Endothelial cell of umbilical vein (primary cell): ENCODE measurements around the gene ATP1B4. TPM values are rescaled to one million over a fixed set of nuclear protein-coding genes. Genes with fewer than 3 reads are reported as not detected.

ENCODE experiments used
- BruUV-seq: library from RNA; stranded (reverse); fragments of 400-500 nt; replicated peaks from 2 replicates; lab custom pipeline; 2021; lab: Mats Ljungman, UMichigan
- CTCF ChIA-PET: fragments of 300-600, 350-600 bp; sonication (Branson Sonifier 250); formaldehyde crosslinking; loops from one replicate; lab custom pipeline; 2021; ENCODE audit warnings: antibody characterized with exemption, inconsistent platforms; lab: Charles Lee
- POLR2A ChIA-PET: fragments of 300-600, 350-600 bp; sonication (Branson Sonifier 250); formaldehyde crosslinking; loops from one replicate; lab custom pipeline; 2021; ENCODE audit warnings: antibody characterized with exemption, inconsistent platforms; lab: Charles Lee
- DNase-seq: peaks from one replicate; pipeline ENCODE4 v3.0.0-alpha.2; 2011; ENCODE audit warnings: low read depth, low spot score
- FAIRE-seq: peaks from 2 replicates; lab custom pipeline; 2011; peaks lifted over from hg19 to GRCh38; lab: Jason Lieb, UNC
- H2AFZ ChIP-seq: 2 replicates; pipeline ENCODE4 v1.6.0; 2012; ENCODE audit warnings: low read depth, low read length, control low read depth, inconsistent platforms
- H3K27ac ChIP-seq: 2 replicates; pipeline ENCODE4 v1.5.1; 2011; ENCODE audit warnings: low read depth, mild to moderate bottlenecking, control low read depth, low read length, moderate library complexity; ENCODE audit not compliant: insufficient read depth
- H3K27me3 ChIP-seq, 2 experiments: 2 replicates each; pipeline versions ENCODE4 v1.6.0 to v1.6.1; 2011; ENCODE audit warnings: low read length in 2 of 2, mixed read lengths in 1 of 2; ENCODE audit not compliant: control insufficient read depth in 2 of 2, insufficient read depth in 2 of 2
- H3K36me3 ChIP-seq, 2 experiments: 2 replicates in 1 of 2; 3 replicates in 1 of 2; pipeline ENCODE4 v1.5.1; 2011; ENCODE audit warnings: low read length in 2 of 2, mild to moderate bottlenecking in 1 of 2, moderate library complexity in 1 of 2; ENCODE audit not compliant: control insufficient read depth in 2 of 2, insufficient read depth in 2 of 2; ENCODE audit errors: extremely low read depth in 1 of 2
- H3K4me1 ChIP-seq: 3 replicates; pipeline ENCODE4 v1.5.1; 2011; ENCODE audit warnings: mild to moderate bottlenecking, low read length; ENCODE audit not compliant: control insufficient read depth, insufficient read depth; ENCODE audit errors: extremely low read depth
- H3K4me2 ChIP-seq: 2 replicates; pipeline ENCODE4 v1.6.1; 2011; ENCODE audit warnings: low read length, control low read depth, mixed read lengths; ENCODE audit not compliant: insufficient read depth
- H3K4me3 ChIP-seq, 3 experiments: fragments of 200-600 bp in 1 of 3; sonication (generic), shearing (Covaris generic) in 1 of 3; replicated peaks in 1 of 3; 2 replicates each; pipeline ENCODE4 v1.5.1; 2011 to 2016; ENCODE audit warnings: control low read depth in 3 of 3, low read length in 3 of 3, mild to moderate bottlenecking in 2 of 3, inconsistent platforms in 1 of 3, low read depth in 1 of 3, moderate library complexity in 1 of 3; ENCODE audit not compliant: insufficient read depth in 1 of 3
- H3K79me2 ChIP-seq: 2 replicates; pipeline ENCODE4 v1.6.0; 2012; ENCODE audit warnings: low read length, inconsistent platforms; ENCODE audit not compliant: control insufficient read depth, insufficient read depth
- H3K9ac ChIP-seq: replicated peaks from 2 replicates; pipeline ENCODE3; 2011; ENCODE audit warnings: low read length, control low read depth; ENCODE audit not compliant: insufficient read depth; ENCODE audit errors: extremely low read depth
- H3K9me1 ChIP-seq: replicated peaks from 3 replicates; pipeline ENCODE4 v1.6.0; 2011; ENCODE audit warnings: mild to moderate bottlenecking, low read length; ENCODE audit not compliant: control insufficient read depth, insufficient read depth; ENCODE audit errors: extremely low read depth
- H3K9me3 ChIP-seq: replicated peaks from 2 replicates; pipeline ENCODE4 v1.5.1; 2012; ENCODE audit warnings: low read length, inconsistent platforms; ENCODE audit not compliant: control insufficient read depth, insufficient read depth
- H4K20me1 ChIP-seq: replicated peaks from 2 replicates; pipeline ENCODE3; 2011; ENCODE audit warnings: mild to moderate bottlenecking, low read length; ENCODE audit not compliant: control insufficient read depth, insufficient read depth; ENCODE audit errors: extremely low read depth
- EZH2 ChIP-seq: IDR thresholded peaks from 2 replicates; pipeline ENCODE4 v1.6.1; 2012; ENCODE audit warnings: borderline replicate concordance, low read depth, mild to moderate bottlenecking, moderate library complexity, low read length, inconsistent platforms; ENCODE audit not compliant: severe bottlenecking
- FOS ChIP-seq: IDR thresholded peaks from 2 replicates; pipeline ENCODE4 v1.6.1; 2011; ENCODE audit warnings: mild to moderate bottlenecking, low read length, moderate library complexity, borderline replicate concordance; ENCODE audit not compliant: insufficient read depth
- GATA2 ChIP-seq: IDR thresholded peaks from 2 replicates; pipeline ENCODE4 v1.7.0; 2011; ENCODE audit warnings: low read depth, mild to moderate bottlenecking, moderate library complexity, mixed read lengths, low read length; ENCODE audit not compliant: insufficient read length, insufficient read depth
- JUN ChIP-seq: IDR thresholded peaks from 2 replicates; pipeline ENCODE4 v1.6.1; 2011; ENCODE audit warnings: borderline replicate concordance, low read depth; ENCODE audit not compliant: insufficient read length, insufficient read depth
- MYC ChIP-seq: IDR thresholded peaks from one replicate; pipeline ENCODE4 v1.6.1; 2011; ENCODE audit warnings: mild to moderate bottlenecking, low read depth, low read length
- POLR2A ChIP-seq: IDR thresholded peaks from 2 replicates; pipeline ENCODE4 v1.6.1; 2012; ENCODE audit warnings: low read depth, mild to moderate bottlenecking, control low read depth, low read length
- POLR2AphosphoS5 ChIP-seq: IDR thresholded peaks from 2 replicates; pipeline ENCODE4 v1.6.1; 2012; ENCODE audit warnings: low read depth, mild to moderate bottlenecking, control low read depth, low read length, moderate library complexity; ENCODE audit not compliant: insufficient read depth
- dilution Hi-C: fragments of 300-500 bp; cut with MboI; formaldehyde crosslinking; loops from one replicate; pipeline ENCODE4 v1.15.0; 2019; ENCODE audit warnings: low sequenced_read_pairs; ENCODE audit not compliant: extremely low pct_ligation_motif_present
- intact Hi-C: fragments of 100-400 bp; cut with micrococcal nuclease; formaldehyde crosslinking; loops from one replicate; pipeline ENCODE4 v1.10.0; 2022
- polyA plus RNA-seq, 4 experiments: library from polyadenylated mRNA; depleted of rRNA in 3 of 4; stranded (reverse) in 3 of 4; unstranded in 1 of 4; fragments of >200 nt; gene quantifications; 2 replicates each; pipeline versions ENCODE4 v1.2.1 to v1.2.3, GENCODE V29; 2011 to 2012; ENCODE audit warnings: missing spikeins in 1 of 4
- total RNA-seq: library from RNA; stranded (reverse); gene quantifications from 2 replicates; pipeline ENCODE4 v1.2.3, GENCODE V29; 2021
- TF ChIP-seq, protein P1 (sequence below), 2 donors: IDR thresholded peaks; 1 replicate in 1 of 2; 2 replicates in 1 of 2; pipeline ENCODE4 v1.5.1; 2011; ENCODE audit warnings: low read length in 2 of 2, mild to moderate bottlenecking in 2 of 2, moderate library complexity in 2 of 2, control low read depth in 1 of 2, inconsistent platforms in 1 of 2, low read depth in 1 of 2; ENCODE audit not compliant: insufficient read depth in 1 of 2; ENCODE audit errors: extremely low read depth in 1 of 2
- TF ChIP-seq, protein P2 (sequence below): IDR thresholded peaks from 2 replicates; pipeline ENCODE4 v1.6.1; 2011; ENCODE audit not compliant: insufficient read depth, insufficient read length

The ATP1B4 gene
- total and polyA plus RNA-seq, 2 donors (not counting 3 experiments of a cell fraction or from before 2014, with no cell fraction given), result not detected

DNA sequence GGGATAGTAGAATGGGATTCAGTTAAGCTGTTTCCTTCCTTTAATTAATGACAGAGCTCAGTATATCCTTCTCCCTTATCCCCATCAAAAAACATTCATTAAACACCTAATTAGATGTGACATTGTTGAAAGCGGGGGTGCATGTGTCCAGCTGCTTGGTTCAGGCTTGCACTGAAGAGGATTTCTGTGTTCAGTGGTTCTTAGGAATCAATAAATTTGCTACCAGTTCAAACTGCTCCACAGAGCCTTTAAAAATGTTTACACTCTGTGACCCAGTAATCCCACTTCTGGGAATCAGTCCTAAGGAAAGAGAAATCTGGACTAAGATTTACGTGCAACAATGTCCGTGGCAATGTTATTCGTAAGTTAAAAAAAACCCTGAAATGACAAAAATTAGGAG, 43.5 kb upstream of the ATP1B4 start:
- Histone ChIP-seq H3K27ac (no peak overlapping the region), H3K9me1 (no peaks in the 10 kb centered on the region), H3K4me2 (no peak overlapping the region), H3K9ac (no peak overlapping the region), H3K4me3 (no peak overlapping the region), H4K20me1 (no peaks in the 10 kb centered on the region), H3K4me1 (no peaks in the 10 kb centered on the region), H3K79me2 (no peaks in the 10 kb centered on the region), H2AFZ (no peak overlapping the region), H3K27me3 (peaks cover 4 to 5% of the 10 kb centered on the region in 2 experiments), H3K9me3 (no peaks in the 10 kb centered on the region), H3K36me3 (no peaks in the 10 kb centered on the region)
- no peak for DNase-seq
- FAIRE-seq, result no peak
- ChIA-PET POLR2A (no interaction called here), CTCF (no interaction called here)
- TF ChIP-seq JUN, result no peak
- TF ChIP-seq GATA2, result no peak
- no peak for TF ChIP-seq POLR2A
- BruUV-seq, result no TSS peak
- dilution Hi-C loops, result no loop called here
- intact Hi-C loops, result no loop called here

DNA sequence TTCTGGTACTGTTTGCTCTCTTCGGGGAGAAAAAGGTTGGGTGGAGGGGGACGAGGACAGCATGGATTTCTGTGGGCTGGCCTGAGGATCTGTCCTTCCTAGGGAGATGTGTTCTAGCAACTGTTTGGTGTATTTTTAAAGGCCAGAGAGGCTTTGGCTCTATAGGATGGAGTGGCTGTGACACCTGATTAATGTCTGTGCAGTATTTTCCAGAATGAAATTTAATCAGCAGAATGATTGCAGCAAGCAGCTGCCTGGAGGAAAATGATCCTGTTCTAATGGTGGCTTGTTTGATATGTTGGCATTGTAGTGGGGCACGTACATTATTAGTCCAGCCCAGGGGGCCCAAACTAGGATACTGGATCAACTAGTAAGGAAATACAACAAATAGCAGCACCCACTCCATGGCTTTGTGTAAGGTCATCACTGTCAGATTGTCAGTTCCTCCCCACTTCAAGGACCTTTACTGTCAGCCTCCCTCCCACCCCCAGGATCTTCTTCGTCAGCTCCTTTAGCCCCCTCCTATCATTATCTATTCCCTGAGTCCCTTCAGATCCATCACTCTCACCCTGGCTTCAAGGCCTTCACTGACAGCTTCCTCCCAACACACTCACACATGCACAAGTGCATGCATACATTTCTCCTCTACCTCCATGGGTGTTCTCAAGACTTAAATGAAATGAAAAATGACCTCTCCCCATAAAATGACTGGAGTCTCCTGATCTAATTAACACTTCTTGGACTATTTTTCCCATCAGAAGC, 40.2 kb upstream of the ATP1B4 start:
- Histone ChIP-seq H3K4me2 (no peak overlapping the region), H3K4me1 (no peaks in the 10 kb centered on the region), H3K27ac (no peak overlapping the region), H3K36me3 (no peaks in the 10 kb centered on the region), H3K9me3 (no peaks in the 10 kb centered on the region), H3K27me3 (peaks cover 2 to 3% of the 10 kb centered on the region in 2 experiments), H2AFZ (no peak overlapping the region), H3K79me2 (no peaks in the 10 kb centered on the region), H3K4me3 (no peak overlapping the region), H4K20me1 (no peaks in the 10 kb centered on the region), H3K9ac (no peak overlapping the region), H3K9me1 (no peaks in the 10 kb centered on the region)
- POLR2A ChIA-PET, result no interaction called here
- DNase-seq (no peak), FAIRE-seq (no peak)
- intact Hi-C loops, result no loop called here
- no TSS peak for BruUV-seq
- CTCF ChIA-PET, result no interaction called here
- dilution Hi-C loops, result no loop called here
- TF ChIP-seq, protein P1, sequence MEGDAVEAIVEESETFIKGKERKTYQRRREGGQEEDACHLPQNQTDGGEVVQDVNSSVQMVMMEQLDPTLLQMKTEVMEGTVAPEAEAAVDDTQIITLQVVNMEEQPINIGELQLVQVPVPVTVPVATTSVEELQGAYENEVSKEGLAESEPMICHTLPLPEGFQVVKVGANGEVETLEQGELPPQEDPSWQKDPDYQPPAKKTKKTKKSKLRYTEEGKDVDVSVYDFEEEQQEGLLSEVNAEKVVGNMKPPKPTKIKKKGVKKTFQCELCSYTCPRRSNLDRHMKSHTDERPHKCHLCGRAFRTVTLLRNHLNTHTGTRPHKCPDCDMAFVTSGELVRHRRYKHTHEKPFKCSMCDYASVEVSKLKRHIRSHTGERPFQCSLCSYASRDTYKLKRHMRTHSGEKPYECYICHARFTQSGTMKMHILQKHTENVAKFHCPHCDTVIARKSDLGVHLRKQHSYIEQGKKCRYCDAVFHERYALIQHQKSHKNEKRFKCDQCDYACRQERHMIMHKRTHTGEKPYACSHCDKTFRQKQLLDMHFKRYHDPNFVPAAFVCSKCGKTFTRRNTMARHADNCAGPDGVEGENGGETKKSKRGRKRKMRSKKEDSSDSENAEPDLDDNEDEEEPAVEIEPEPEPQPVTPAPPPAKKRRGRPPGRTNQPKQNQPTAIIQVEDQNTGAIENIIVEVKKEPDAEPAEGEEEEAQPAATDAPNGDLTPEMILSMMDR (IDR thresholded peaks at IDR 0.05; ENCODE audit: extremely low read depth in 1 of 2, insufficient read depth in 1 of 2, low read depth in 1 of 2, low read length in 2 of 2), result no peak
- TF ChIP-seq GATA2, result no peak
- no peak for TF ChIP-seq FOS
- no peak for TF ChIP-seq JUN
- no peak for TF ChIP-seq POLR2AphosphoS5
- TF ChIP-seq, protein P2, sequence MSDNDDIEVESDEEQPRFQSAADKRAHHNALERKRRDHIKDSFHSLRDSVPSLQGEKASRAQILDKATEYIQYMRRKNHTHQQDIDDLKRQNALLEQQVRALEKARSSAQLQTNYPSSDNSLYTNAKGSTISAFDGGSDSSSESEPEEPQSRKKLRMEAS, result no peak
- no peak for TF ChIP-seq EZH2
- no peak for TF ChIP-seq POLR2A
- no peak for TF ChIP-seq MYC
